ENCODE results near the gene PI4K2A. TPM values are rescaled to one million over a fixed set of nuclear protein-coding genes. Genes with fewer than 3 reads are reported as not detected.
A peak's percentile ranks its signal among the peaks of the same experiment; 100 is the strongest.

The PI4K2A gene
- total RNA-seq, 6 experiments from 2014 or later, result 26.7 to 35.3 (median 31.6) TPM

DNA sequence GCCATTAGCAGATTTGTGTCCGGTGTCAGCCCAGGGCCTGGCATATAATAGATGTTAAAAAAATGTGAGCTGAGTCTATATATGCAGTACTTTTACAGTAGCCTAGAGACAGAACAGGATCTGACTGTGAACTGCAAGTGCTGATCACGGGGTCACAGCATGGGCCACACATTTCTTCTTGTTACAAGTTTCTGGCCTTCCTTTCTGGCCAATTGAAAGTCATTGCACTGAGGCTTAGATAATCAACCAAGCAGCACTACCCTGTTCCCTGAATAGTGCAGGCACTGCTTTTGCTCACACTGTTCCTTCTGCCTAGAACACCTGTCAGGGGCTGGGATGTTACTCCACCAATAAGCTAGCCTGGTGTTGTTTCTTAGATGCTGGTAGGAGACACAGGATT, 67.7 kb downstream of the PI4K2A start:
- TF ChIP-seq, protein P1, sequence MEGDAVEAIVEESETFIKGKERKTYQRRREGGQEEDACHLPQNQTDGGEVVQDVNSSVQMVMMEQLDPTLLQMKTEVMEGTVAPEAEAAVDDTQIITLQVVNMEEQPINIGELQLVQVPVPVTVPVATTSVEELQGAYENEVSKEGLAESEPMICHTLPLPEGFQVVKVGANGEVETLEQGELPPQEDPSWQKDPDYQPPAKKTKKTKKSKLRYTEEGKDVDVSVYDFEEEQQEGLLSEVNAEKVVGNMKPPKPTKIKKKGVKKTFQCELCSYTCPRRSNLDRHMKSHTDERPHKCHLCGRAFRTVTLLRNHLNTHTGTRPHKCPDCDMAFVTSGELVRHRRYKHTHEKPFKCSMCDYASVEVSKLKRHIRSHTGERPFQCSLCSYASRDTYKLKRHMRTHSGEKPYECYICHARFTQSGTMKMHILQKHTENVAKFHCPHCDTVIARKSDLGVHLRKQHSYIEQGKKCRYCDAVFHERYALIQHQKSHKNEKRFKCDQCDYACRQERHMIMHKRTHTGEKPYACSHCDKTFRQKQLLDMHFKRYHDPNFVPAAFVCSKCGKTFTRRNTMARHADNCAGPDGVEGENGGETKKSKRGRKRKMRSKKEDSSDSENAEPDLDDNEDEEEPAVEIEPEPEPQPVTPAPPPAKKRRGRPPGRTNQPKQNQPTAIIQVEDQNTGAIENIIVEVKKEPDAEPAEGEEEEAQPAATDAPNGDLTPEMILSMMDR (IDR thresholded peaks at IDR 0.05), result no peak
- Mint-ChIP-seq H3K27me3 (ENCODE audit: insufficient read depth) (peaks cover 2% of the 10 kb centered on the region; the same call in 1 of the 2 replicates), H3K4me1 (ENCODE audit: low read depth) (peaks cover 50% of the 10 kb centered on the region), H3K9me3 (no peaks in the 10 kb centered on the region), H3K27ac (no peak overlapping the region), H3K36me3 (ENCODE audit: low read depth) (no peaks in the 10 kb centered on the region), H3K4me3 (no peak overlapping the region)
- no peak for DNase-seq

DNA sequence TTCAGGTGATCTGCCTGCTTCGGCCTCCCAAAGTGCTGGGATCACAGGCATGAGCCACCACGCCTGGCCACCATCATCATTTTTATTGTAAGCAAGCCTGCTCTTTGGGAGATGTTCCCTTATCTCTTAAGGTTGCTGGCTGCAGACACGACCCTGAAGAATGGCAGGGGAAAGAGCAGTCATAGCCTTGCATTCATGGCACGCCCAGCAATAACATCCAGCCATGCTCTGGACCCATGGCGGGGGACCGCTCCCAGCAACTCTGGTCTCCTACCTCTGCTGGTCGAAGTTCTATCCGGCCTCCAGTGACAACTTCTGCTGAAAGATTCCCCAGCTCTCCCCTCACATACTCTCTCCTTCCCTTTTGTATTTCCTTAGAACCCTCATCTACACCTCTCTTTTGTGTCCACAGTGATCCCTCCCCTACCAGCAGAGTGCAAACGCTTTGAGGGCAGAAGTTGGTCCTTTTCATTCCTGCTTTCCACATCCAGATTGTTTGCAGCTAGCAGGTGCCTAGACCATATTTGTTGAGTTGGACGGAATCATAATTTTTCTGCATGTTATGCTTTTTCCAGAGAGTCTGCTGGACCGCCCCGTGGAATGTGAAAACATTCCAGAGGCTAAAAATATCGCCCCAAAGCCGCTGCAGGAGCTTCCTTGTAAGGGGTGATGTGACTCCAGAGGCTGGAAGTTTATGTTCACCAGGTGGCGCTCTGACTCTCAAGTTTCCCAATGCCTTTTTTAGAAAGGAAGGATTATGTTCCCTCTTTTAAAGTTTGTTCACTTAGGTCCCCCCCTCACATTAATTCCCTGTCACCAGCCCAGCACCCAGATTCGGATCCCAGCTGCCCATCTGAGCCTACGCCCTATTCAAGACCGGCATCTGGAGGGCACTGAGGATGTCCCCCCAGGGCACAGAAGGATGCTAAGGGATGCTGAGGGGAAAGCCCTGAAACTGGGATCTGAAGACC, 68.8 kb downstream of the PI4K2A start:
- peak overlapping the region; percentile 50 for H3K27ac Mint-ChIP-seq
- TF ChIP-seq, protein P1 (IDR thresholded peaks at IDR 0.05), result peak; percentile 85
- DNase-seq, result peak; percentile 78
- no peaks in the 10 kb centered on the region for H3K36me3 Mint-ChIP-seq (ENCODE audit: low read depth)
- H3K9me3 Mint-ChIP-seq, result no peaks in the 10 kb centered on the region
- peaks cover 2% of the 10 kb centered on the region for H3K27me3 Mint-ChIP-seq (ENCODE audit: insufficient read depth)
- H3K4me3 Mint-ChIP-seq, result peak overlapping the region; percentile 51
- peaks cover 50% of the 10 kb centered on the region for H3K4me1 Mint-ChIP-seq (ENCODE audit: low read depth)

DNA sequence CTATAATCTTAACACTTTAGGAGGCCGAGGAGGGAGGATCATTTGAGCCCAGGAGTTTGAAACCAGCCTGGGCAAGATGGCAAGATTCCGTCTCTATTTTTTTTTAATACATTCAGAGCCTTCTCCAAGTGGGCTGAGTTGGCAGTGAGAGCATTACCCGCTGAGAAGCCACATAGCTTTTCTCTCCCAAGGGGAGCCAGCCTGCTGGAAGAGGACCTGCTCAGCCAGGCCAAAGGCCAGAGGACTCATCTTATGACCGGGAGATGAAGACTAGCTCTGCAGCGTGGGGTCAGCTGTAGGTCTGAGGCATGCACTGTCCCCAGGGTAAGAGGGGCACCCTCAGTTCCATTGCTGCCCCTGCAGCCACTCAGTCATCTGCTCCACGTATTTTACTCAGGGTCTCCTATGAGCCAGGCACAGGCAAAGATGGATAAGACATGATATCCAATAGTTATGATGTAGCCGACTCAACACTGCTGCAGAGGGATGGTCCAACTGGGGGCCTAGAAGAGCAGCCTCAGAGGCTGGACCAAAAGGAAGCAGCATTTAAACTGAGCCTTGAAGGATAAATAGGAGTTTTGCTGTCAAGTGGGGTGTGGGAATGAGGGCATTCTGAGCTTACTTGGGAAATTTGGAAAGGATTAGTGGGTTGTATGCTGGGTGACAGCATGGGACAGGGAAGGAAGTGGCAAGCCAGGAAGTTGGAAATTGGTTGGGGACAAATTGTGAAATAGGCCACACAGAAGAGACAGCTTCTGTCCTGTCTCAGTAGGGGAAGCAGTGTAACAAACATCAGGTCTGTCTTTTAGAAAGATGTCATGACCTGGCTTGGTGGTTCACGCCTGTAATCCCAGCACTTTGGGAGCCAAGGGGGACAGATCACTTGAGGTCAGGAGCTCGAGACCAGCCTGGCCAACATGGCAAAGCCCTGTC, 71.4 kb downstream of the PI4K2A start:
- Mint-ChIP-seq H3K27ac (peak overlapping the region; percentile 56), H3K9me3 (no peaks in the 10 kb centered on the region), H3K27me3 (ENCODE audit: insufficient read depth) (peaks cover 2% of the 10 kb centered on the region), H3K36me3 (ENCODE audit: low read depth) (peaks cover 15% of the 10 kb centered on the region), H3K4me1 (ENCODE audit: low read depth) (peaks cover 61% of the 10 kb centered on the region), H3K4me3 (peak overlapping the region; percentile 9; the same call in 1 of the 2 replicates)
- DNase-seq, result no peak
- TF ChIP-seq, protein P1 (IDR thresholded peaks at IDR 0.05), result no peak

DNA sequence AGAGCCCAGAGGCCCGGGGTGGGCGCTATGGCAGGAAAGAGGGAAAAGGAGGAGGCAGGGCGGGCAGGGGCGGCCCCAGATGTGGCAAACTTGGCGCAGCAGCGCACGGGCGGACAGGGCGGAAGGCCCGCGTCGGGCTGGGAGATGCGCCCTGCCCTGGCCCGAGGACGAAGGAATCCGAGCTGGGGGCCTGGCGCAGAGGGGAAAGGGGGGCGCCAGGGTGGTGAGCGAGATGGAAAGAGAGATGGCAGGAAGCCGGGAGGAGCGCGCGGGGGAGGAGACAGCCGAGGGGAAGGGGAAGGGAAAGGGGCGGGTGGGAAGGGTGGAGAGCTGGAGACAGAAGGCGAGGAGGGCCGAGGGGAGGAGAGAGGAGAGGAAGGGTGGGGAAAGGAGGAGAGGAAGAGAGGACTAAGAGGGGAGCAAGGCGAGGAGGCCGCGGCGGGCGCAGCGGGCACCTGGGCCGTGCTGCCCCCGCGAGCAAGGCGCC, 72.9 kb downstream of the PI4K2A start, which contains the start of gene MARVELD1:
Gene MARVELD1 (plus strand): TSS at position 392 of the 487 bp plus-strand sequence. CDS start 147 bp downstream, outside the sequence.
- DNase-seq, result peak; percentile 57
- H3K27ac Mint-ChIP-seq, result peak within 1 kb of the TSS; percentile 97
- no peaks in the 10 kb centered on the region for H3K9me3 Mint-ChIP-seq

More for the DNA sequence above, 72.9 kb downstream of the PI4K2A start, which contains the start of gene MARVELD1:
- Mint-ChIP-seq H3K4me1 (ENCODE audit: low read depth) (peaks cover 69% of the 10 kb centered on the region), H3K27me3 (ENCODE audit: insufficient read depth) (peaks cover 2% of the 10 kb centered on the region), H3K36me3 (ENCODE audit: low read depth) (peaks cover 27% of the 10 kb centered on the region), H3K4me3 (peak within 1 kb of the TSS; percentile 96)
- TF ChIP-seq, protein P1 (IDR thresholded peaks at IDR 0.05), result no peak

All from HFFc6 (cell line).